NT2/D1 (cell line): ENCODE results near the gene PRAC1.

ENCODE experiments used
- DNase-seq: peaks from one replicate; pipeline ENCODE4 v3.0.0-alpha.2; 2011; ENCODE audit warnings: low read depth, low spot score
- H3K27me3 ChIP-seq: 2 replicates; pipeline ENCODE4 v1.6.0; 2011; ENCODE audit warnings: mild to moderate bottlenecking; ENCODE audit not compliant: insufficient read length, insufficient read depth
- H3K36me3 ChIP-seq: 2 replicates; pipeline ENCODE4 v1.6.1; 2011; ENCODE audit warnings: mild to moderate bottlenecking, low read length, mixed read lengths; ENCODE audit not compliant: insufficient read depth, insufficient read length
- H3K4me1 ChIP-seq: 2 replicates; pipeline ENCODE4 v1.5.1; 2011; ENCODE audit not compliant: insufficient read depth, insufficient read length
- H3K4me3 ChIP-seq: 2 replicates; pipeline ENCODE4 v1.5.1; 2011; ENCODE audit warnings: low read depth; ENCODE audit not compliant: insufficient read length
- H3K9ac ChIP-seq: 2 replicates; pipeline ENCODE4 v1.6.0; 2011; ENCODE audit warnings: low read depth; ENCODE audit not compliant: insufficient read length
- H3K9me3 ChIP-seq: 2 replicates; pipeline ENCODE4 v1.5.1; 2011; ENCODE audit warnings: mild to moderate bottlenecking, low read length; ENCODE audit not compliant: insufficient read depth
- SUZ12 ChIP-seq: IDR thresholded peaks from 2 replicates; pipeline ENCODE4 v1.6.1; 2011; ENCODE audit not compliant: insufficient read length, insufficient read depth; ENCODE audit errors: extremely low read depth
- YY1 ChIP-seq: IDR thresholded peaks from 2 replicates; pipeline ENCODE4 v1.6.1; 2011; ENCODE audit not compliant: insufficient read length, insufficient read depth
- ZNF274 ChIP-seq: IDR thresholded peaks from 2 replicates; pipeline ENCODE4 v1.6.1; 2011; ENCODE audit warnings: mild to moderate bottlenecking, low read depth, low read length

PRAC1 gene

GRCh38 chr17:48728232-48729231, 6.2 kb upstream of the PRAC1 start, which contains the start of gene HOXB13:
TSS of gene HOXB13 (minus strand) at chr17:48728750. CDS start at chr17:48728593, 157 bp downstream.
- no peak for DNase-seq
- Histone ChIP-seq H3K9me3 (no peaks in the 10 kb centered on the region), H3K27me3 (peaks cover 99% of the 10 kb centered on the region), H3K4me3 (peak within 1 kb of the TSS; percentile 41), H3K4me1 (peaks cover 3% of the 10 kb centered on the region), H3K9ac (peak within 1 kb of the TSS; percentile 70), H3K36me3 (no peaks in the 10 kb centered on the region)
- TF ChIP-seq ZNF274 (no peak), SUZ12 (no peak), YY1 (no peak)

- H3K36me3 ChIP-seq = no peaks in the 10 kb centered on the region
- peaks cover under 1% of the 10 kb centered on the region for H3K4me1 ChIP-seq
- DNase-seq = no peak
- no peaks in the 10 kb centered on the region for H3K9me3 ChIP-seq
- no peak overlapping the region for H3K9ac ChIP-seq
- no peak for TF ChIP-seq ZNF274
- no peak overlapping the region for H3K4me3 ChIP-seq
- peaks cover 99% of the 10 kb centered on the region for H3K27me3 ChIP-seq
These were observed 5.3 kb upstream of the PRAC1 start for GRCh38 chr17:48727415-48728175.

GRCh38 chr17:48726916-48727286, 4.6 kb upstream of the PRAC1 start:
- H3K27me3 ChIP-seq = peaks cover 99% of the 10 kb centered on the region
- no peak overlapping the region for H3K9ac ChIP-seq
- no peaks in the 10 kb centered on the region for H3K36me3 ChIP-seq
- DNase-seq = no peak
- no peaks in the 10 kb centered on the region for H3K9me3 ChIP-seq
- peaks cover 3% of the 10 kb centered on the region for H3K4me1 ChIP-seq
- TF ChIP-seq ZNF274 (no peak), SUZ12 (no peak), YY1 (no peak)
- no peak overlapping the region for H3K4me3 ChIP-seq

- Histone ChIP-seq H3K36me3 (no peaks in the 10 kb centered on the region), H3K27me3 (peaks cover 99% of the 10 kb centered on the region), H3K4me3 (no peak overlapping the region), H3K4me1 (peaks cover 3% of the 10 kb centered on the region), H3K9ac (no peak overlapping the region), H3K9me3 (no peaks in the 10 kb centered on the region)
- DNase-seq = no peak
- no peak for TF ChIP-seq SUZ12
- no peak for TF ChIP-seq ZNF274
- TF ChIP-seq YY1 = no peak
These were observed 4.0 kb upstream of the PRAC1 start for GRCh38 chr17:48726114-48726915.

GRCh38 chr17:48725288-48726064, 3.2 kb upstream of the PRAC1 start:
- no peaks in the 10 kb centered on the region for H3K36me3 ChIP-seq
- TF ChIP-seq YY1 = no peak
- no peak for TF ChIP-seq SUZ12
- TF ChIP-seq ZNF274 = no peak
- H3K9me3 ChIP-seq = no peaks in the 10 kb centered on the region
- H3K4me3 ChIP-seq = no peak overlapping the region
- H3K4me1 ChIP-seq = peaks cover 3% of the 10 kb centered on the region
- H3K27me3 ChIP-seq = peaks cover 99% of the 10 kb centered on the region
- no peak for DNase-seq
- no peak overlapping the region for H3K9ac ChIP-seq

GRCh38 chr17:48725004-48725287, 2.6 kb upstream of the PRAC1 start:
- Histone ChIP-seq H3K9ac (no peak overlapping the region), H3K4me1 (peaks cover 6% of the 10 kb centered on the region), H3K36me3 (no peaks in the 10 kb centered on the region), H3K4me3 (no peak overlapping the region), H3K9me3 (no peaks in the 10 kb centered on the region), H3K27me3 (peaks cover 99% of the 10 kb centered on the region)
- TF ChIP-seq SUZ12 = no peak
- no peak for TF ChIP-seq YY1
- no peak for TF ChIP-seq ZNF274
- DNase-seq = no peak
